IMR-90 (cell line): Measurements from ENCODE around the gene AK1. TPM values are rescaled to one million over a fixed set of nuclear protein-coding genes. Genes with fewer than 3 reads are reported as not detected.

Experiments
- ATAC-seq: fragments of 200-7000 bp; cut with Tn5 transposase; 2 replicates; pipeline ENCODE4 v1.9.1; 2020; ENCODE audit warnings: low read depth, mild to moderate bottlenecking, moderate library complexity
- BruUV-seq: library from RNA; stranded (reverse); fragments of 400-500 nt; replicated peaks from 2 replicates; lab custom pipeline; 2021; lab: Mats Ljungman, UMichigan
- CTCF ChIA-PET: fragments of 300-600 bp; formaldehyde crosslinking; extraction: SDS; loops from one replicate; lab custom pipeline; 2021; ENCODE audit warnings: antibody characterized with exemption; lab: Yijun Ruan, JAX
- POLR2A ChIA-PET: fragments of 300-600 bp; sonication (Branson Sonifier 250); formaldehyde crosslinking; loops from one replicate; lab custom pipeline; 2022; ENCODE audit warnings: antibody characterized with exemption; ENCODE audit not compliant: unreplicated experiment; lab: Charles Lee
- DNase-seq: peaks from one replicate; pipeline ENCODE4 v3.0.0; 2013
- H2AFZ ChIP-seq: replicated peaks from 2 replicates; pipeline ENCODE3; 2013; ENCODE audit warnings: low read length, mild to moderate bottlenecking; ENCODE audit not compliant: poor library complexity
- H2AK5ac ChIP-seq: 2 replicates; pipeline ENCODE4 v1.6.1; 2013; ENCODE audit warnings: low read depth, low read length, inconsistent platforms
- H2AK9ac ChIP-seq: replicated peaks from 2 replicates; pipeline ENCODE3; 2013; ENCODE audit warnings: mild to moderate bottlenecking, low read depth, low read length, moderate library complexity; ENCODE audit not compliant: poor library complexity
- H2BK120ac ChIP-seq: 2 replicates; pipeline ENCODE4 v1.6.1; 2013; ENCODE audit warnings: low read depth, low read length, inconsistent platforms
- H2BK15ac ChIP-seq: 3 replicates; pipeline ENCODE4 v1.6.1; 2013; ENCODE audit warnings: low read depth, low read length, inconsistent platforms
- H2BK20ac ChIP-seq: 2 replicates; pipeline ENCODE4 v1.6.1; 2013; ENCODE audit warnings: low read depth, mild to moderate bottlenecking, inconsistent platforms, low read length, moderate library complexity
- H2BK5ac ChIP-seq: 2 replicates; pipeline ENCODE4 v1.6.1; 2013; ENCODE audit warnings: mild to moderate bottlenecking, low read depth, low read length, inconsistent platforms; ENCODE audit not compliant: poor library complexity, severe bottlenecking
- H3K14ac ChIP-seq: replicated peaks from 2 replicates; pipeline ENCODE4 v1.6.1; 2013; ENCODE audit warnings: low read depth, low read length, inconsistent platforms
- H3K18ac ChIP-seq: 2 replicates; pipeline ENCODE4 v1.6.1; 2013; ENCODE audit warnings: low read depth, low read length, control low read depth
- H3K23ac ChIP-seq: 2 replicates; pipeline ENCODE4 v1.6.1; 2013; ENCODE audit warnings: low read depth, low read length, inconsistent platforms
- H3K27ac ChIP-seq: 2 replicates; pipeline ENCODE4 v1.5.1; 2013; ENCODE audit warnings: mild to moderate bottlenecking, control low read depth, low read length; ENCODE audit not compliant: insufficient read depth
- H3K27me3 ChIP-seq: 2 replicates; pipeline ENCODE4 v1.6.1; 2013; ENCODE audit warnings: low read length; ENCODE audit not compliant: control insufficient read depth, insufficient read depth
- H3K36me3 ChIP-seq: 2 replicates; pipeline ENCODE4 v1.6.1; 2013; ENCODE audit warnings: low read length, mixed read lengths; ENCODE audit not compliant: control insufficient read depth, insufficient read depth
- H3K4ac ChIP-seq: 2 replicates; pipeline ENCODE4 v1.6.1; 2013; ENCODE audit warnings: low read depth, low read length, inconsistent platforms
- H3K4me1 ChIP-seq: 2 replicates; pipeline ENCODE4 v1.6.1; 2013; ENCODE audit warnings: low read length, mixed read lengths; ENCODE audit not compliant: control insufficient read depth, insufficient read depth
- H3K4me2 ChIP-seq: 2 replicates; pipeline ENCODE4 v1.6.1; 2013; ENCODE audit warnings: low read depth, mild to moderate bottlenecking, control low read depth, low read length, moderate library complexity
- H3K4me3 ChIP-seq: 2 replicates; pipeline ENCODE4 v1.5.1; 2013; ENCODE audit warnings: low read depth, mild to moderate bottlenecking, control low read depth, low read length, moderate library complexity; ENCODE audit not compliant: insufficient read depth
- H3K56ac ChIP-seq: 2 replicates; pipeline ENCODE4 v1.6.1; 2013; ENCODE audit warnings: low read length, inconsistent platforms; ENCODE audit not compliant: insufficient read depth; ENCODE audit errors: extremely low read depth
- H3K79me1 ChIP-seq, 2 experiments: 2 replicates each; pipeline ENCODE4 v1.6.1; 2013; ENCODE audit warnings: low read length in 2 of 2, inconsistent platforms in 1 of 2, low read depth in 1 of 2
- H3K9ac ChIP-seq: 2 replicates; pipeline ENCODE4 v1.6.1; 2013; ENCODE audit warnings: low read depth, low read length, control low read depth
- H3K9me1 ChIP-seq: 2 replicates; pipeline ENCODE4 v1.6.1; 2013; ENCODE audit warnings: low read length, inconsistent platforms; ENCODE audit not compliant: insufficient read depth
- H3K9me3 ChIP-seq: 2 replicates; pipeline ENCODE4 v1.6.1; 2013; ENCODE audit warnings: low read length; ENCODE audit not compliant: control insufficient read depth, insufficient read depth
- H4K20me1 ChIP-seq: 2 replicates; pipeline ENCODE4 v1.6.1; 2013; ENCODE audit warnings: low read length, inconsistent platforms; ENCODE audit not compliant: insufficient read depth
- H4K5ac ChIP-seq: 2 replicates; pipeline ENCODE4 v1.6.1; 2013; ENCODE audit warnings: mild to moderate bottlenecking, low read depth, low read length, control low read depth
- H4K8ac ChIP-seq, 2 experiments: 2 replicates each; pipeline ENCODE4 v1.6.1; 2013; ENCODE audit warnings: low read depth in 2 of 2, low read length in 2 of 2, control low read depth in 1 of 2, inconsistent platforms in 1 of 2
- H4K91ac ChIP-seq: 2 replicates; pipeline ENCODE4 v1.6.1; 2013; ENCODE audit warnings: low read depth, low read length, inconsistent platforms; ENCODE audit not compliant: insufficient read depth
- BHLHE40 ChIP-seq: fragments of 150-350 bp; IDR thresholded peaks from 2 replicates; pipeline ENCODE4 v1.6.1; 2016; ENCODE audit warnings: mild to moderate bottlenecking, low read depth, low read length
- CHD1 ChIP-seq: IDR thresholded peaks from 2 replicates; pipeline ENCODE4 v1.6.1; 2012; ENCODE audit warnings: low read depth, low read length, improper control_type of control experiment
- CTCF ChIP-seq: conservative IDR thresholded peaks from 2 replicates; pipeline ENCODE4 v1.5.1; 2012; ENCODE audit warnings: mild to moderate bottlenecking, low read depth, low read length, improper control_type of control experiment
- MXI1 ChIP-seq: IDR thresholded peaks from 2 replicates; pipeline ENCODE4 v1.6.1; 2012; ENCODE audit warnings: low read depth, mild to moderate bottlenecking, low read length, moderate library complexity, borderline replicate concordance
- NFE2L2 ChIP-seq: fragments of 150-350 bp; IDR thresholded peaks from 2 replicates; pipeline ENCODE4 v1.6.1; 2016; ENCODE audit warnings: low read depth, mild to moderate bottlenecking, low read length
- POLR2A ChIP-seq: IDR thresholded peaks from 2 replicates; pipeline ENCODE4 v1.6.1; 2012; ENCODE audit warnings: mild to moderate bottlenecking, low read depth, low read length
- RAD21 ChIP-seq: IDR thresholded peaks from 2 replicates; pipeline ENCODE4 v1.6.1; 2012; ENCODE audit warnings: low read length, improper control_type of control experiment
- RFX5 ChIP-seq: IDR thresholded peaks from 2 replicates; pipeline ENCODE4 v1.8.0; 2012; ENCODE audit warnings: low read depth, mild to moderate bottlenecking, low read length, moderate library complexity
- WGBS, 2 experiments: methylation state at CpG; one replicate each; pipeline versions ENCODE4 v1.1.5 to v1.1.7; 2013; ENCODE audit warnings: missing lambda C conversion rate in 2 of 2; ENCODE audit not compliant: insufficient read length in 1 of 2; ENCODE audit errors: extremely low coverage in 2 of 2; 5-methylcytosine and 5-hydroxymethylcytosine counted together
- dilution Hi-C: fragments of 300-500 bp; cut with HindIII; formaldehyde crosslinking; loops from one replicate; pipeline ENCODE4 v1.14.3; 2018; ENCODE audit warnings: low sequenced_read_pairs; ENCODE audit not compliant: unreplicated experiment
- in situ Hi-C: fragments of 300-500 bp; cut with MboI; formaldehyde crosslinking; loops from 3 replicates; pipeline ENCODE4 v1.14.3; 2019; ENCODE audit warnings: low sequenced_read_pairs, inconsistent platforms, mixed read lengths
- intact Hi-C: fragments of 100-400 bp; cut with micrococcal nuclease; formaldehyde crosslinking; loops from 2 replicates; pipeline ENCODE4 v1.10.0; 2022
- polyA plus RNA-seq, 3 experiments: library from polyadenylated mRNA; depleted of rRNA; stranded (reverse); fragments of >200 nt; gene quantifications; 2 replicates each; pipeline ENCODE4 v1.2.3, GENCODE V29; 2012; ENCODE audit warnings: low replicate concordance in 1 of 3
- total RNA-seq: library from RNA; depleted of rRNA; stranded (reverse); fragments of >200 nt; gene quantifications from 2 replicates; pipeline ENCODE4 v1.2.3, GENCODE V29; 2012

The AK1 gene
- total and polyA plus RNA-seq, 2 of the 4 experiments (the other 2 are of a cell fraction), result 44.8 to 119 TPM

GRCh38 chr9:127887792-127888191, 10.3 kb upstream of the AK1 start:
- Histone ChIP-seq H2BK120ac (no peak overlapping the region), H3K27me3 (no peaks in the 10 kb centered on the region), H4K5ac (no peak overlapping the region), H3K4me3 (no peak overlapping the region), H2BK20ac (no peak overlapping the region), H3K56ac (no peak overlapping the region), H3K27ac (no peak overlapping the region), H2AK5ac (no peak overlapping the region), H2AFZ (no peak overlapping the region), H3K4me1 (peaks cover 4% of the 10 kb centered on the region), H2AK9ac (no peak overlapping the region), H2BK15ac (no peak overlapping the region), H3K36me3 (peaks cover 58% of the 10 kb centered on the region), H4K91ac (no peak overlapping the region), H4K8ac (no peak overlapping the region), H3K23ac (no peak overlapping the region), H4K20me1 (peaks cover 16% of the 10 kb centered on the region; the same call in 1 of the 2 replicates), H3K9me3 (peaks cover 2% of the 10 kb centered on the region), H3K14ac (no peak overlapping the region), H3K9me1 (peaks cover 11% of the 10 kb centered on the region), H3K4me2 (no peak overlapping the region), H3K18ac (no peak overlapping the region), H3K79me1 (peaks cover 0 to 37% of the 10 kb centered on the region in 2 experiments; a peak in 3 of 4 replicates), H2BK5ac (no peak overlapping the region), H3K4ac (no peak overlapping the region), H3K9ac (no peak overlapping the region)
- in situ Hi-C loops (no loop called here), dilution Hi-C loops (no loop called here), intact Hi-C loops (no loop called here)
- POLR2A ChIA-PET, result no interaction called here
- ATAC-seq, result no peak
- no TSS peak for BruUV-seq
- peak; percentile 20; the same call in 1 of the 2 replicates for TF ChIP-seq RAD21
- no peak for TF ChIP-seq BHLHE40
- no peak for TF ChIP-seq CHD1
- no peak for TF ChIP-seq RFX5
- no peak for TF ChIP-seq MXI1
- TF ChIP-seq NFE2L2, result no peak
- no peak for TF ChIP-seq POLR2A
- 0 out of 2 replicates have a peak, but pooled peaks have one; percentile 14 for TF ChIP-seq CTCF
- WGBS, 2 experiments, result no CpG with 5 or more reads among the region's 2 CpGs
- CTCF ChIA-PET, result no interaction called here
- no peak for DNase-seq
